Measurements from ENCODE around the gene GPR146. TPM values are rescaled to one million over a fixed set of nuclear protein-coding genes. Genes with fewer than 3 reads are reported as not detected.
A peak's percentile ranks its signal among the peaks of the same experiment; 100 is the strongest.

Gene GPR146
- total and polyA plus RNA-seq, 4 experiments from 2014 or later, result 8.8 to 22.2 (median 10.1) TPM

DNA sequence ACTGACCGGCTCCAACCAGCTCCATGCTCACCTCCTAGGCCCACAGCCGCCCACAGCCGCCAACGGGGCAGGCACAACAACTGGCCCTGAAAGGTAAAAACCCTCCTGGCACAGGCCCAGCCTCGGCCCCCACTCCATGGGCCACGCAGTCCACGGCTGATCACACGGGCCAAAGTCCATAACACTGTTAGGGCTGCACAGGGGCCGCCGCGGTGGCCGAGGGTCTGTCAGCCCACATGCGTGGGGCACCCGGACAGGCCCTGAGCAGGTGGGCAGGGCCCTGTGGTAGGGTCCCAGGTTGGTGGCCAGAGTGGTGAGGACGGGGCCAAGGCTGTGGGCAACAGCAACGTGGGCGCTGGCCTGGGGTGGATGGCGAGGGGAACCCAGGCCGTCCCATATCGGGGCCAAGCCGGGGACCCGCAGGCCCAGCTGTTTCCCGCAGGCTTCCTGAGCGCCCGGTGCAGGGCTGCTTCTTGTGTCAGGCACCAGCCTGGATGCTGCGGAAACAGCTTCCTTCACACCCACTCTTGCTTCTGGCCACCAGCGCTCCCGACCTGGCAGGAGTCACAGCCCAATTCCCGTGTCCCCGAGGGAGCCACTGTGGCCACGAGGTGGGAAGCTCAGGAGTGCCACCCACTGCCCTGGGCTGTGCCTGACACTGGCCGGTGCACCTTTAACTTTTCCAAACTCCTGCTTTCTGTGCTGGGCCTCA, 32.2 kb upstream of the GPR146 start:
- Histone ChIP-seq H3K36me3 (ENCODE audit: insufficient read depth, low read length) (no peaks in the 10 kb centered on the region), H3K27ac (ENCODE audit: low read depth, low read length) (no peak overlapping the region), H3K9me3 (ENCODE audit: control insufficient read depth in 1 of 2, low read length in 2 of 2) (no peaks in the 10 kb centered on the region), H3K27me3 (ENCODE audit: insufficient read depth, low read length) (no peaks in the 10 kb centered on the region), H3K4me3 (ENCODE audit: low read length in 2 of 2) (no peak overlapping the region), H3K4me1 (ENCODE audit: insufficient read depth, low read length) (peaks cover 15% of the 10 kb centered on the region)
- DNase-seq, result no peak
- Mint-ChIP-seq H3K27ac (peak overlapping the region in 1 of 7 donors; percentile 89), H3K4me3 (no peak overlapping the region), H3K9me3 (peaks cover 0 to 4% (median 0%) of the 10 kb centered on the region in 8 donors), H3K27me3 (no peaks in the 10 kb centered on the region), H3K36me3 (peaks cover 10 to 11% of the 10 kb centered on the region in 2 donors), H3K4me1 (peaks cover 12 to 27% (median 18%) of the 10 kb centered on the region in 4 donors)
- POLR2A ChIA-PET (ENCODE audit: partially characterized antibody), result interaction anchor here (1.1 kb wide), 1 partner anchor 32 kb away, joined by 3 read pairs; the partner anchor contains the start of gene GPR146
- intact Hi-C loops (cut with micrococcal nuclease), result no loop called here
- CTCF ChIA-PET (ENCODE audit: partially characterized antibody), result interaction anchor here (1.6 to 2.5 kb wide), 2 partner anchors 19 to 53 kb away, joined by 6 to 11 read pairs; no protein-coding TSS in a partner anchor

- no peak overlapping the region for H3K27ac Mint-ChIP-seq
- H3K4me3 Mint-ChIP-seq, result no peak overlapping the region
- Histone ChIP-seq H3K27ac (ENCODE audit: low read depth, low read length) (no peak overlapping the region), H3K9me3 (ENCODE audit: control insufficient read depth in 1 of 2, low read length in 2 of 2) (no peaks in the 10 kb centered on the region), H3K4me1 (ENCODE audit: insufficient read depth, low read length) (peaks cover 15% of the 10 kb centered on the region), H3K4me3 (ENCODE audit: low read length in 2 of 2) (no peak overlapping the region), H3K36me3 (ENCODE audit: insufficient read depth, low read length) (no peaks in the 10 kb centered on the region), H3K27me3 (ENCODE audit: insufficient read depth, low read length) (no peaks in the 10 kb centered on the region)
- no peak for DNase-seq
- peaks cover 0 to 4% (median 0%) of the 10 kb centered on the region in 8 donors for H3K9me3 Mint-ChIP-seq
- H3K36me3 Mint-ChIP-seq, result peaks cover 10 to 11% of the 10 kb centered on the region in 2 donors
- no peaks in the 10 kb centered on the region for H3K27me3 Mint-ChIP-seq
- POLR2A ChIA-PET (ENCODE audit: partially characterized antibody), result interaction anchor here (1.1 kb wide), 1 partner anchor 32 kb away, joined by 3 read pairs; the partner anchor contains the start of gene GPR146
- peaks cover 12 to 27% (median 18%) of the 10 kb centered on the region in 4 donors for H3K4me1 Mint-ChIP-seq
- intact Hi-C loops (cut with micrococcal nuclease), result no loop called here
- CTCF ChIA-PET (ENCODE audit: partially characterized antibody), result interaction anchor here (1.6 to 2.5 kb wide), 2 partner anchors 20 to 53 kb away, joined by 6 to 11 read pairs; no protein-coding TSS in a partner anchor
These were observed 31.6 kb upstream of the GPR146 start for GRCh38 chr7:1012716-1013095.

DNA sequence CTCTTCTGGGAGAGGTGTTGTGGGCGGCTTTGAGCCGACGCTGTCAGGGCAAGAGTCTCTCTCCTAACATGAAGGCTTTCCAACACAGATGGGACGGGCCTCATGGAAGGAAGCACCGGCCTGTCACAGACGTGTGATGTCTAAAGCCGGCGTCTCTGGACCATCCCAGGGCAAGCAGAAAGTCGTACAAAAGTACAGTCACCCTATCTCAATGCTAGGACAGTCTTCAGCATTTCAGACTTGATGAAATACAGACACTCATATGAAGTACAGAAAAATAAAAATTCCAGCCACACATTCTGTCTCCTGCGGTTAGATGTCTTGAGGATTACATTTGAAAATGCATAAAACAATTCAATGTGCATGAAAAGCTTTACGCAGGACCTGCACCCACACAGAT, 30.8 kb upstream of the GPR146 start:
- no peak for DNase-seq
- intact Hi-C loops (cut with micrococcal nuclease), result no loop called here
- Histone ChIP-seq H3K36me3 (ENCODE audit: insufficient read depth, low read length) (no peaks in the 10 kb centered on the region), H3K27ac (ENCODE audit: low read depth, low read length) (no peak overlapping the region), H3K4me1 (ENCODE audit: insufficient read depth, low read length) (peaks cover 17% of the 10 kb centered on the region), H3K4me3 (ENCODE audit: low read length in 2 of 2) (no peak overlapping the region), H3K9me3 (ENCODE audit: control insufficient read depth in 1 of 2, low read length in 2 of 2) (no peaks in the 10 kb centered on the region), H3K27me3 (ENCODE audit: insufficient read depth, low read length) (no peaks in the 10 kb centered on the region)
- peaks cover 15 to 36% (median 23%) of the 10 kb centered on the region in 4 donors for H3K4me1 Mint-ChIP-seq
- peaks cover 0 to 4% (median 0%) of the 10 kb centered on the region in 8 donors for H3K9me3 Mint-ChIP-seq
- H3K4me3 Mint-ChIP-seq, result no peak overlapping the region
- peak overlapping the region in 4 of 7 donors; percentile 11 to 70 (median 46) for H3K27ac Mint-ChIP-seq
- H3K36me3 Mint-ChIP-seq, result peaks cover 12 to 14% of the 10 kb centered on the region in 2 donors
- CTCF ChIA-PET (ENCODE audit: partially characterized antibody), result interaction anchor here (2.5 kb wide), 1 partner anchor 20 kb away, joined by 11 read pairs; no protein-coding TSS in a partner anchor
- no peaks in the 10 kb centered on the region for H3K27me3 Mint-ChIP-seq
- POLR2A ChIA-PET (ENCODE audit: partially characterized antibody), result no interaction called here

- Mint-ChIP-seq H3K27ac (no peak overlapping the region), H3K27me3 (no peaks in the 10 kb centered on the region), H3K9me3 (peaks cover 0 to 3% (median 0%) of the 10 kb centered on the region in 8 donors), H3K4me3 (no peak overlapping the region), H3K36me3 (peaks cover 6 to 10% of the 10 kb centered on the region in 2 donors), H3K4me1 (peaks cover 12 to 32% (median 22%) of the 10 kb centered on the region in 4 donors)
- intact Hi-C loops (cut with micrococcal nuclease), result no loop called here
- Histone ChIP-seq H3K4me1 (ENCODE audit: insufficient read depth, low read length) (peaks cover 17% of the 10 kb centered on the region), H3K27ac (ENCODE audit: low read depth, low read length) (no peak overlapping the region), H3K4me3 (ENCODE audit: low read length in 2 of 2) (no peak overlapping the region), H3K27me3 (ENCODE audit: insufficient read depth, low read length) (no peaks in the 10 kb centered on the region), H3K9me3 (ENCODE audit: control insufficient read depth in 1 of 2, low read length in 2 of 2) (no peaks in the 10 kb centered on the region), H3K36me3 (ENCODE audit: insufficient read depth, low read length) (no peaks in the 10 kb centered on the region)
- CTCF ChIA-PET (ENCODE audit: partially characterized antibody), result interaction anchor here (0.9 kb wide), 1 partner anchor 21 kb away, joined by 3 read pairs; no protein-coding TSS in a partner anchor
- POLR2A ChIA-PET (ENCODE audit: partially characterized antibody), result no interaction called here
- no peak for DNase-seq
These were observed 29.7 kb upstream of the GPR146 start for GRCh38 chr7:1014681-1015080.

GRCh38 chr7:1015196-1016121, 28.9 kb upstream of the GPR146 start:
- CTCF ChIA-PET (ENCODE audit: partially characterized antibody), result interaction anchor here (0.9 kb wide), 1 partner anchor 22 kb away, joined by 3 read pairs; no protein-coding TSS in a partner anchor
- intact Hi-C loops (cut with micrococcal nuclease), result no loop called here
- Histone ChIP-seq H3K27me3 (ENCODE audit: insufficient read depth, low read length) (no peaks in the 10 kb centered on the region), H3K9me3 (ENCODE audit: control insufficient read depth in 1 of 2, low read length in 2 of 2) (no peaks in the 10 kb centered on the region), H3K4me3 (ENCODE audit: low read length in 2 of 2) (no peak overlapping the region), H3K4me1 (ENCODE audit: insufficient read depth, low read length) (peaks cover 17% of the 10 kb centered on the region), H3K27ac (ENCODE audit: low read depth, low read length) (no peak overlapping the region), H3K36me3 (ENCODE audit: insufficient read depth, low read length) (no peaks in the 10 kb centered on the region)
- peaks cover 12 to 31% (median 22%) of the 10 kb centered on the region in 4 donors for H3K4me1 Mint-ChIP-seq
- no peak overlapping the region for H3K4me3 Mint-ChIP-seq
- POLR2A ChIA-PET (ENCODE audit: partially characterized antibody), result no interaction called here
- H3K27ac Mint-ChIP-seq, result peak overlapping the region in 2 of 7 donors; percentile 8 to 59
- peaks cover 0 to 3% (median 0%) of the 10 kb centered on the region in 8 donors for H3K9me3 Mint-ChIP-seq
- H3K36me3 Mint-ChIP-seq, result peaks cover 3 to 10% of the 10 kb centered on the region in 2 donors
- H3K27me3 Mint-ChIP-seq, result no peaks in the 10 kb centered on the region
- no peak for DNase-seq

- Histone ChIP-seq H3K27ac (ENCODE audit: low read depth, low read length) (no peak overlapping the region), H3K27me3 (ENCODE audit: insufficient read depth, low read length) (no peaks in the 10 kb centered on the region), H3K9me3 (ENCODE audit: control insufficient read depth in 1 of 2, low read length in 2 of 2) (peaks cover 0 to 7% of the 10 kb centered on the region in 2 donors), H3K4me3 (ENCODE audit: low read length in 2 of 2) (no peak overlapping the region), H3K36me3 (ENCODE audit: insufficient read depth, low read length) (no peaks in the 10 kb centered on the region), H3K4me1 (ENCODE audit: insufficient read depth, low read length) (peaks cover 5% of the 10 kb centered on the region)
- intact Hi-C loops (cut with micrococcal nuclease), result no loop called here
- ChIA-PET POLR2A (ENCODE audit: partially characterized antibody) (no interaction called here), CTCF (ENCODE audit: partially characterized antibody) (no interaction called here)
- peaks cover 6 to 25% (median 15%) of the 10 kb centered on the region in 4 donors for H3K4me1 Mint-ChIP-seq
- H3K27me3 Mint-ChIP-seq, result no peaks in the 10 kb centered on the region
- H3K36me3 Mint-ChIP-seq, result peaks cover 8 to 16% of the 10 kb centered on the region in 2 donors
- H3K4me3 Mint-ChIP-seq, result no peak overlapping the region
- peak overlapping the region in 1 of 7 donors; percentile 29 for H3K27ac Mint-ChIP-seq
- peaks cover 0 to 9% (median 2%) of the 10 kb centered on the region in 8 donors for H3K9me3 Mint-ChIP-seq
- DNase-seq, result no peak
These were observed 27.5 kb upstream of the GPR146 start for GRCh38 chr7:1016577-1017531.
